IMR-90 (cell line): ENCODE measurements around the gene EML6. TPM values are rescaled to one million over a fixed set of nuclear protein-coding genes. Genes with fewer than 3 reads are reported as not detected.

Experiments
- ATAC-seq: fragments of 200-7000 bp; cut with Tn5 transposase; 2 replicates; pipeline ENCODE4 v1.9.1; 2020; ENCODE audit warnings: low read depth, mild to moderate bottlenecking, moderate library complexity
- BruUV-seq: library from RNA; stranded (reverse); fragments of 400-500 nt; replicated peaks from 2 replicates; lab custom pipeline; 2021; lab: Mats Ljungman, UMichigan
- CTCF ChIA-PET: fragments of 300-600 bp; formaldehyde crosslinking; extraction: SDS; loops from one replicate; lab custom pipeline; 2021; ENCODE audit warnings: antibody characterized with exemption; lab: Yijun Ruan, JAX
- POLR2A ChIA-PET: fragments of 300-600 bp; sonication (Branson Sonifier 250); formaldehyde crosslinking; loops from one replicate; lab custom pipeline; 2022; ENCODE audit warnings: antibody characterized with exemption; ENCODE audit not compliant: unreplicated experiment; lab: Charles Lee
- DNase-seq: peaks from one replicate; pipeline ENCODE4 v3.0.0; 2013
- H2AFZ ChIP-seq: replicated peaks from 2 replicates; pipeline ENCODE3; 2013; ENCODE audit warnings: low read length, mild to moderate bottlenecking; ENCODE audit not compliant: poor library complexity
- H2AK5ac ChIP-seq: 2 replicates; pipeline ENCODE4 v1.6.1; 2013; ENCODE audit warnings: low read depth, low read length, inconsistent platforms
- H2AK9ac ChIP-seq: replicated peaks from 2 replicates; pipeline ENCODE3; 2013; ENCODE audit warnings: mild to moderate bottlenecking, low read depth, low read length, moderate library complexity; ENCODE audit not compliant: poor library complexity
- H2BK120ac ChIP-seq: 2 replicates; pipeline ENCODE4 v1.6.1; 2013; ENCODE audit warnings: low read depth, low read length, inconsistent platforms
- H2BK15ac ChIP-seq: 3 replicates; pipeline ENCODE4 v1.6.1; 2013; ENCODE audit warnings: low read depth, low read length, inconsistent platforms
- H2BK20ac ChIP-seq: 2 replicates; pipeline ENCODE4 v1.6.1; 2013; ENCODE audit warnings: low read depth, mild to moderate bottlenecking, inconsistent platforms, low read length, moderate library complexity
- H2BK5ac ChIP-seq: 2 replicates; pipeline ENCODE4 v1.6.1; 2013; ENCODE audit warnings: mild to moderate bottlenecking, low read depth, low read length, inconsistent platforms; ENCODE audit not compliant: poor library complexity, severe bottlenecking
- H3K14ac ChIP-seq: replicated peaks from 2 replicates; pipeline ENCODE4 v1.6.1; 2013; ENCODE audit warnings: low read depth, low read length, inconsistent platforms
- H3K18ac ChIP-seq: 2 replicates; pipeline ENCODE4 v1.6.1; 2013; ENCODE audit warnings: low read depth, low read length, control low read depth
- H3K23ac ChIP-seq: 2 replicates; pipeline ENCODE4 v1.6.1; 2013; ENCODE audit warnings: low read depth, low read length, inconsistent platforms
- H3K27ac ChIP-seq: 2 replicates; pipeline ENCODE4 v1.5.1; 2013; ENCODE audit warnings: mild to moderate bottlenecking, control low read depth, low read length; ENCODE audit not compliant: insufficient read depth
- H3K27me3 ChIP-seq: 2 replicates; pipeline ENCODE4 v1.6.1; 2013; ENCODE audit warnings: low read length; ENCODE audit not compliant: control insufficient read depth, insufficient read depth
- H3K36me3 ChIP-seq: 2 replicates; pipeline ENCODE4 v1.6.1; 2013; ENCODE audit warnings: low read length, mixed read lengths; ENCODE audit not compliant: control insufficient read depth, insufficient read depth
- H3K4ac ChIP-seq: 2 replicates; pipeline ENCODE4 v1.6.1; 2013; ENCODE audit warnings: low read depth, low read length, inconsistent platforms
- H3K4me1 ChIP-seq: 2 replicates; pipeline ENCODE4 v1.6.1; 2013; ENCODE audit warnings: low read length, mixed read lengths; ENCODE audit not compliant: control insufficient read depth, insufficient read depth
- H3K4me2 ChIP-seq: 2 replicates; pipeline ENCODE4 v1.6.1; 2013; ENCODE audit warnings: low read depth, mild to moderate bottlenecking, control low read depth, low read length, moderate library complexity
- H3K4me3 ChIP-seq: 2 replicates; pipeline ENCODE4 v1.5.1; 2013; ENCODE audit warnings: low read depth, mild to moderate bottlenecking, control low read depth, low read length, moderate library complexity; ENCODE audit not compliant: insufficient read depth
- H3K56ac ChIP-seq: 2 replicates; pipeline ENCODE4 v1.6.1; 2013; ENCODE audit warnings: low read length, inconsistent platforms; ENCODE audit not compliant: insufficient read depth; ENCODE audit errors: extremely low read depth
- H3K79me1 ChIP-seq, 2 experiments: 2 replicates each; pipeline ENCODE4 v1.6.1; 2013; ENCODE audit warnings: low read length in 2 of 2, inconsistent platforms in 1 of 2, low read depth in 1 of 2
- H3K9ac ChIP-seq: 2 replicates; pipeline ENCODE4 v1.6.1; 2013; ENCODE audit warnings: low read depth, low read length, control low read depth
- H3K9me1 ChIP-seq: 2 replicates; pipeline ENCODE4 v1.6.1; 2013; ENCODE audit warnings: low read length, inconsistent platforms; ENCODE audit not compliant: insufficient read depth
- H3K9me3 ChIP-seq: 2 replicates; pipeline ENCODE4 v1.6.1; 2013; ENCODE audit warnings: low read length; ENCODE audit not compliant: control insufficient read depth, insufficient read depth
- H4K20me1 ChIP-seq: 2 replicates; pipeline ENCODE4 v1.6.1; 2013; ENCODE audit warnings: low read length, inconsistent platforms; ENCODE audit not compliant: insufficient read depth
- H4K5ac ChIP-seq: 2 replicates; pipeline ENCODE4 v1.6.1; 2013; ENCODE audit warnings: mild to moderate bottlenecking, low read depth, low read length, control low read depth
- H4K8ac ChIP-seq, 2 experiments: 2 replicates each; pipeline ENCODE4 v1.6.1; 2013; ENCODE audit warnings: low read depth in 2 of 2, low read length in 2 of 2, control low read depth in 1 of 2, inconsistent platforms in 1 of 2
- H4K91ac ChIP-seq: 2 replicates; pipeline ENCODE4 v1.6.1; 2013; ENCODE audit warnings: low read depth, low read length, inconsistent platforms; ENCODE audit not compliant: insufficient read depth
- FOS ChIP-seq: fragments of 150-350 bp; IDR thresholded peaks from 2 replicates; pipeline ENCODE4 v1.6.1; 2016; ENCODE audit warnings: low read depth, low read length
- RCOR1 ChIP-seq: IDR thresholded peaks from 2 replicates; pipeline ENCODE4 v1.6.1; 2012; ENCODE audit warnings: mild to moderate bottlenecking, low read length, improper control_type of control experiment; ENCODE audit not compliant: insufficient replicate concordance
- WGBS, 2 experiments: methylation state at CpG; one replicate each; pipeline versions ENCODE4 v1.1.5 to v1.1.7; 2013; ENCODE audit warnings: missing lambda C conversion rate in 2 of 2; ENCODE audit not compliant: insufficient read length in 1 of 2; ENCODE audit errors: extremely low coverage in 2 of 2; 5-methylcytosine and 5-hydroxymethylcytosine counted together
- dilution Hi-C: fragments of 300-500 bp; cut with HindIII; formaldehyde crosslinking; loops from one replicate; pipeline ENCODE4 v1.14.3; 2018; ENCODE audit warnings: low sequenced_read_pairs; ENCODE audit not compliant: unreplicated experiment
- in situ Hi-C: fragments of 300-500 bp; cut with MboI; formaldehyde crosslinking; loops from 3 replicates; pipeline ENCODE4 v1.14.3; 2019; ENCODE audit warnings: low sequenced_read_pairs, inconsistent platforms, mixed read lengths
- intact Hi-C: fragments of 100-400 bp; cut with micrococcal nuclease; formaldehyde crosslinking; loops from 2 replicates; pipeline ENCODE4 v1.10.0; 2022
- polyA plus RNA-seq, 3 experiments: library from polyadenylated mRNA; depleted of rRNA; stranded (reverse); fragments of >200 nt; gene quantifications; 2 replicates each; pipeline ENCODE4 v1.2.3, GENCODE V29; 2012; ENCODE audit warnings: low replicate concordance in 1 of 3
- total RNA-seq: library from RNA; depleted of rRNA; stranded (reverse); fragments of >200 nt; gene quantifications from 2 replicates; pipeline ENCODE4 v1.2.3, GENCODE V29; 2012

The EML6 gene
- total and polyA plus RNA-seq, 2 of the 4 experiments (the other 2 are of a cell fraction): 0.18 to 0.19 TPM

- no peak overlapping the region for H2BK15ac ChIP-seq
- H4K91ac ChIP-seq: no peak overlapping the region
- TF ChIP-seq RCOR1: no peak
- TF ChIP-seq FOS: no peak
- H4K8ac ChIP-seq: no peak overlapping the region
- no peaks in the 10 kb centered on the region for H3K9me1 ChIP-seq
- BruUV-seq: no TSS peak
- H3K9ac ChIP-seq: no peak overlapping the region
- H2AK5ac ChIP-seq: no peak overlapping the region
- H4K5ac ChIP-seq: no peak overlapping the region
- no peak overlapping the region for H3K27ac ChIP-seq
- intact Hi-C loops (loop anchor here (1.0 to 5.0 kb wide), 8 partner anchors 39 to 597 kb away; partner anchors contain the start of genes ACYP2 and SPTBN1), dilution Hi-C loops (no loop called here), in situ Hi-C loops (loop anchor here (10.0 kb wide), 3 partner anchors 179 to 589 kb away; partner anchors contain the start of gene ACYP2)
- no peak overlapping the region for H2AK9ac ChIP-seq
- no peaks in the 10 kb centered on the region for H3K36me3 ChIP-seq
- H3K4me2 ChIP-seq: no peak overlapping the region
- H3K14ac ChIP-seq: no peak overlapping the region
- H2BK20ac ChIP-seq: no peak overlapping the region
- ChIA-PET POLR2A (interaction anchor here (0.7 to 1.2 kb wide), 2 partner anchors 38 to 180 kb away, joined by 3 to 5 read pairs; no protein-coding TSS in a partner anchor), CTCF (interaction anchor here (0.6 to 2.5 kb wide), 17 partner anchors 8 to 1242 kb away, joined by 3 to 13 read pairs (median 3); no protein-coding TSS in a partner anchor)
- no peak overlapping the region for H2AFZ ChIP-seq
- H3K4ac ChIP-seq: no peak overlapping the region
- DNase-seq (no peak), ATAC-seq (no peak)
- H3K23ac ChIP-seq: no peak overlapping the region
- peaks cover 8% of the 10 kb centered on the region for H3K27me3 ChIP-seq
- WGBS, 2 experiments: no CpG with 5 or more reads among the region's 1 CpG
- no peak overlapping the region for H2BK5ac ChIP-seq
- H2BK120ac ChIP-seq: no peak overlapping the region
- H4K20me1 ChIP-seq: no peaks in the 10 kb centered on the region
- H3K4me3 ChIP-seq: no peak overlapping the region
- no peaks in the 10 kb centered on the region for H3K79me1 ChIP-seq
- H3K4me1 ChIP-seq: no peaks in the 10 kb centered on the region; the same call in 1 of the 2 replicates
- no peak overlapping the region for H3K18ac ChIP-seq
- H3K56ac ChIP-seq: no peak overlapping the region
- no peaks in the 10 kb centered on the region for H3K9me3 ChIP-seq
These were observed 19.2 kb upstream of the EML6 start for GRCh38 chr2:54704238-54704637.
